Stimulated activated CD8-positive, alpha-beta memory T cell treated with anti-CD3 and anti-CD28 coated beads, Interleukin-4, amount 100 ng/mL, for 4 hours (primary cell): ENCODE measurements around the gene SLC1A2.
A peak's percentile ranks its signal among the peaks of the same experiment; 100 is the strongest.
"Not testable (repeated sequence)": the region's sequence is repeated elsewhere in the genome, so short reads cannot be mapped to it uniquely, and the experiment has no call there.

Experiments used
- DNase-seq, 2 donors: peaks; one replicate each; pipeline ENCODE4 v3.0.0-alpha.2; 2020; ENCODE audit warnings: low read depth in 2 of 2, low spot score in 1 of 2

Gene SLC1A2

GRCh38 chr11:35230388-35230787 lies 189.0 kb downstream of the SLC1A2 start:
- no peak for DNase-seq

- DNase-seq: no peak
Measured at GRCh38 chr11:35228328-35228725, 191.0 kb downstream of the SLC1A2 start.

GRCh38 chr11:35227576-35228327 lies 191.6 kb downstream of the SLC1A2 start:
- DNase-seq: no peak

- DNase-seq: not testable (repeated sequence)
Measured at GRCh38 chr11:35226756-35227155, 192.6 kb downstream of the SLC1A2 start.

GRCh38 chr11:35225946-35226520 lies 193.3 kb downstream of the SLC1A2 start:
- no peak for DNase-seq

- DNase-seq: no peak
Measured at GRCh38 chr11:35223991-35224390, 195.4 kb downstream of the SLC1A2 start.

- DNase-seq: no peak
Measured at GRCh38 chr11:35223371-35223796, 196.0 kb downstream of the SLC1A2 start.

- no peak for DNase-seq
Measured at GRCh38 chr11:35218956-35219355, 200.4 kb downstream of the SLC1A2 start.

GRCh38 chr11:35216962-35217678 lies 202.2 kb downstream of the SLC1A2 start:
- DNase-seq: no peak

- DNase-seq: no peak
Measured at GRCh38 chr11:35215945-35216344, 203.4 kb downstream of the SLC1A2 start.

- peak in 1 of 2 donors; percentile 18 for DNase-seq
Measured at GRCh38 chr11:35214792-35215193, 204.6 kb downstream of the SLC1A2 start.

- no peak for DNase-seq
Measured at GRCh38 chr11:35214226-35214770, 205.1 kb downstream of the SLC1A2 start.

- no peak for DNase-seq
Measured at GRCh38 chr11:35211952-35212351, 207.4 kb downstream of the SLC1A2 start.

GRCh38 chr11:35210876-35211546 lies 208.3 kb downstream of the SLC1A2 start:
- no peak for DNase-seq

GRCh38 chr11:35208795-35209194 lies 210.6 kb downstream of the SLC1A2 start:
- DNase-seq: no peak

- DNase-seq: no peak
Measured at GRCh38 chr11:35207471-35208403, 211.6 kb downstream of the SLC1A2 start.

GRCh38 chr11:35206616-35207015 lies 212.7 kb downstream of the SLC1A2 start:
- no peak for DNase-seq

- DNase-seq: no peak
Measured at GRCh38 chr11:35204614-35205013, 214.7 kb downstream of the SLC1A2 start.
